Testis (tissue), 2 donors: ENCODE data around the gene MYADML2.

ENCODE experiments used
- POLR2A ChIP-seq: fragments of 450-650 bp; IDR thresholded peaks from one replicate; pipeline ENCODE4 v1.6.1; 2017; ENCODE audit warnings: antibody characterized with exemption, mild to moderate bottlenecking, moderate library complexity
- TF ChIP-seq, protein P1 (sequence below), 3 experiments: fragments of 450-650 bp in 2 of 3; fragments of 200-600 bp in 1 of 3; sonication (generic) in 1 of 3; IDR thresholded peaks; one replicate each; pipeline ENCODE4 v1.5.1; 2016 to 2019; ENCODE audit warnings: antibody characterized with exemption in 3 of 3, mild to moderate bottlenecking in 2 of 3, moderate library complexity in 1 of 3

DNA sequence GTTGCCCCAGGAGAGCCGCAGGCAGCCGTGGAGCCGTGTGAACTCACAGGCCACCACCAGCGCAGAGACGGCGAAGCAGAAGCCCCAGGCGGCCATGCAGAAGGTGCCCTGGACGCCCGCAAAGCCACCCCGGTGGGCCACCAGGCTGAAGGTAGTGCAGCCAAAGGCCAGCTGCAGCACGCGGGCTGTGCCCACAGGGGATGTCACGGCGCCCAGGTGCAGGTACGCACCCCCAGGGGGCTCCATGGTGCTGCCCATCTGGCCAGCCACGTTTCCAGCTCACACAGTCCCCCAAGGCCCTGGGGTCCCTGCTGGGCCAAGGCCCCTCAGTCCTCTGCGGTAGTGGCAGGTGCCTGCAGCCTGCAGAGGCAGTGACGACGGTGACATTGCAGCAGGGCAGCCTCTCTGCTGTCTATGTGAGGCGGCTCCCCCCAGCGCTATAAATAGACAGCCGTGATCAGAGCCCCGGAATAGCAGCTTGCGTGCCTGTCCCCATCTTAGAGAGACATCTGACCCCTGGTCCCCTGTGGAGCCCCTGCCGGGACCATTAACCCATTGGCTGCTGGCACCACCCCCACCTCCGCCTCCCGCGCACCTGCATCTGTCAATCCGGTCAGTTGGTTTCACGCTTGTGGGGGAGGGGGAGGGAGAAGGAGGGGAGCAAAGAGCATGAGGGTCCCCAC lies 5.4 kb downstream of the MYADML2 start:
- TF ChIP-seq, protein P1, sequence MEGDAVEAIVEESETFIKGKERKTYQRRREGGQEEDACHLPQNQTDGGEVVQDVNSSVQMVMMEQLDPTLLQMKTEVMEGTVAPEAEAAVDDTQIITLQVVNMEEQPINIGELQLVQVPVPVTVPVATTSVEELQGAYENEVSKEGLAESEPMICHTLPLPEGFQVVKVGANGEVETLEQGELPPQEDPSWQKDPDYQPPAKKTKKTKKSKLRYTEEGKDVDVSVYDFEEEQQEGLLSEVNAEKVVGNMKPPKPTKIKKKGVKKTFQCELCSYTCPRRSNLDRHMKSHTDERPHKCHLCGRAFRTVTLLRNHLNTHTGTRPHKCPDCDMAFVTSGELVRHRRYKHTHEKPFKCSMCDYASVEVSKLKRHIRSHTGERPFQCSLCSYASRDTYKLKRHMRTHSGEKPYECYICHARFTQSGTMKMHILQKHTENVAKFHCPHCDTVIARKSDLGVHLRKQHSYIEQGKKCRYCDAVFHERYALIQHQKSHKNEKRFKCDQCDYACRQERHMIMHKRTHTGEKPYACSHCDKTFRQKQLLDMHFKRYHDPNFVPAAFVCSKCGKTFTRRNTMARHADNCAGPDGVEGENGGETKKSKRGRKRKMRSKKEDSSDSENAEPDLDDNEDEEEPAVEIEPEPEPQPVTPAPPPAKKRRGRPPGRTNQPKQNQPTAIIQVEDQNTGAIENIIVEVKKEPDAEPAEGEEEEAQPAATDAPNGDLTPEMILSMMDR (IDR thresholded peaks at IDR 0.05): no peak
- no peak for TF ChIP-seq POLR2A
